Lower lobe of right lung (tissue), 2 donors: ENCODE data around the gene CXCR3. TPM values are rescaled to one million over a fixed set of nuclear protein-coding genes. Genes with fewer than 3 reads are reported as not detected.
"Not testable (repeated sequence)": the region's sequence is repeated elsewhere in the genome, so short reads cannot be mapped to it uniquely, and the experiment has no call there.

Experiments
- ATAC-seq, 2 donors: fragments of 200-7000 bp; cut with Tn5 transposase; one replicate each; pipeline ENCODE4 v1.9.1; 2020 to 2022; ENCODE audit warnings: mild to moderate bottlenecking in 2 of 2, moderate library complexity in 2 of 2
- DNase-seq: peaks from one replicate; pipeline ENCODE4 v3.0.0-alpha.2; 2020
- H3K27ac ChIP-seq: fragments of 200-600 bp; one replicate; pipeline ENCODE4 v1.8.0; 2022
- H3K27me3 ChIP-seq: fragments of 200-600 bp; one replicate; pipeline ENCODE4 v1.8.0; 2022; ENCODE audit warnings: low read depth
- H3K36me3 ChIP-seq: fragments of 200-600 bp; one replicate; pipeline ENCODE4 v1.8.0; 2022; ENCODE audit warnings: mild to moderate bottlenecking
- H3K4me1 ChIP-seq: fragments of 200-600 bp; one replicate; pipeline ENCODE4 v1.8.0; 2022
- H3K4me3 ChIP-seq: fragments of 200-600 bp; one replicate; pipeline ENCODE4 v1.8.0; 2022; ENCODE audit warnings: mild to moderate bottlenecking
- H3K9me3 ChIP-seq: fragments of 200-600 bp; one replicate; pipeline ENCODE4 v1.8.0; 2022
- CTCF ChIP-seq: fragments of 200-600 bp; IDR thresholded peaks from one replicate; pipeline ENCODE4 v1.8.0; 2022; ENCODE audit warnings: antibody characterized with exemption, mild to moderate bottlenecking
- intact Hi-C: fragments of 100-400 bp; cut with DNase I; formaldehyde crosslinking; loops from one replicate; pipeline ENCODE4 v1.11.0; 2022
- total RNA-seq: library from RNA; stranded (reverse); fragmentation: NEBNext Ultra II Directional; extraction: Animal tissue kit (Norgen Biotek cat#: 25700); gene quantifications from one replicate; pipeline ENCODE4 v1.2.1, GENCODE V29; 2021
- donor health status: DM: no; HTN: yes; CAD: no; lungs with severe emphysema.

CXCR3 gene
- total RNA-seq, 1 donor from 2014 or later: 1.9 TPM

- no peak for TF ChIP-seq CTCF
- H3K27ac ChIP-seq: no peak overlapping the region
- no peaks in the 10 kb centered on the region for H3K27me3 ChIP-seq
- DNase-seq (no peak), ATAC-seq (no peak)
- intact Hi-C loops: no loop called here
- H3K36me3 ChIP-seq: peaks cover 66% of the 10 kb centered on the region
- no peak overlapping the region for H3K4me3 ChIP-seq
- H3K9me3 ChIP-seq: no peaks in the 10 kb centered on the region
- H3K4me1 ChIP-seq: no peaks in the 10 kb centered on the region
Observed at GRCh38 chrX:71604796-71605568, 13.3 kb downstream of the CXCR3 start.

GRCh38 chrX:71604141-71604540 is 14.2 kb downstream of the CXCR3 start:
- intact Hi-C loops: no loop called here
- Histone ChIP-seq H3K9me3 (no peaks in the 10 kb centered on the region), H3K4me3 (no peak overlapping the region), H3K27ac (no peak overlapping the region), H3K36me3 (peaks cover 60% of the 10 kb centered on the region), H3K4me1 (no peaks in the 10 kb centered on the region), H3K27me3 (no peaks in the 10 kb centered on the region)
- DNase-seq (no peak), ATAC-seq (no peak)
- no peak for TF ChIP-seq CTCF

GRCh38 chrX:71603618-71604017 is 14.7 kb downstream of the CXCR3 start:
- ATAC-seq: no peak
- H3K4me3 ChIP-seq: no peak overlapping the region
- no peak for TF ChIP-seq CTCF
- H3K9me3 ChIP-seq: no peaks in the 10 kb centered on the region
- no peaks in the 10 kb centered on the region for H3K27me3 ChIP-seq
- no peaks in the 10 kb centered on the region for H3K4me1 ChIP-seq
- H3K36me3 ChIP-seq: peaks cover 59% of the 10 kb centered on the region
- no peak overlapping the region for H3K27ac ChIP-seq
- intact Hi-C loops: no loop called here
- DNase-seq: no peak

- Histone ChIP-seq H3K36me3 (peaks cover 49% of the 10 kb centered on the region), H3K4me3 (no peak overlapping the region), H3K27me3 (no peaks in the 10 kb centered on the region), H3K27ac (no peak overlapping the region), H3K4me1 (no peaks in the 10 kb centered on the region), H3K9me3 (no peaks in the 10 kb centered on the region)
- no peak for TF ChIP-seq CTCF
- intact Hi-C loops: no loop called here
- no peak for DNase-seq
- ATAC-seq: no peak
Observed at GRCh38 chrX:71599965-71600364, 18.3 kb downstream of the CXCR3 start.

GRCh38 chrX:71593210-71593609 is 25.1 kb downstream of the CXCR3 start:
- ATAC-seq, intact Hi-C loops, DNase-seq, H3K4me1 ChIP-seq, H3K4me3 ChIP-seq, H3K36me3 ChIP-seq, H3K27ac ChIP-seq, H3K27me3 ChIP-seq, H3K9me3 ChIP-seq: not testable (repeated sequence)

DNA sequence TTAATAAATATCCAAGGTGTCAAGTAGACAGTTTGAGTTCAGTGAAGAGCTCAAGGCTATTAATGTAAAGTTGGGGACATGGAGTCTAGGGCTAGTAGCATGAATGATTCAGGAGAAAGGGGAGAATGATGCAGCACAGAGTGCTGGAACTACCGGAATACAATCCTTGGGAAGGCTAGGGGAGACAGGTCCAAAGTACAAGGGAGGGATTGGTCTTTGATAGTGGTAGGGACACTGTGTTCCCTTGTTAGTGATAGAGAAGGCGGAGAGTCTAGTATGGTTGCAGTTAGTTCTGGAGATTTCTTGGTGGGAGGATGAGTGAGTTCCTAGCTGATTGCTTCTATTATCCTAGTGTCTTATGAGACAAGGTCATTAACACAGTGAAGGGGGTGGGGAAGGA is 31.4 kb downstream of the CXCR3 start:
- no peaks in the 10 kb centered on the region for H3K27me3 ChIP-seq
- ATAC-seq (no peak), DNase-seq (no peak)
- no peak overlapping the region for H3K27ac ChIP-seq
- no peaks in the 10 kb centered on the region for H3K9me3 ChIP-seq
- no peak overlapping the region for H3K4me3 ChIP-seq
- H3K4me1 ChIP-seq: no peaks in the 10 kb centered on the region
- H3K36me3 ChIP-seq: no peaks in the 10 kb centered on the region
- TF ChIP-seq CTCF: no peak
- intact Hi-C loops: no loop called here
